RKO (cell line): Measurements from ENCODE around the gene PER3.

Source experiments
- DNase-seq: peaks from one replicate; pipeline ENCODE4 v3.0.0-alpha.2; 2016; ENCODE audit warnings: low spot score

The PER3 gene

DNA sequence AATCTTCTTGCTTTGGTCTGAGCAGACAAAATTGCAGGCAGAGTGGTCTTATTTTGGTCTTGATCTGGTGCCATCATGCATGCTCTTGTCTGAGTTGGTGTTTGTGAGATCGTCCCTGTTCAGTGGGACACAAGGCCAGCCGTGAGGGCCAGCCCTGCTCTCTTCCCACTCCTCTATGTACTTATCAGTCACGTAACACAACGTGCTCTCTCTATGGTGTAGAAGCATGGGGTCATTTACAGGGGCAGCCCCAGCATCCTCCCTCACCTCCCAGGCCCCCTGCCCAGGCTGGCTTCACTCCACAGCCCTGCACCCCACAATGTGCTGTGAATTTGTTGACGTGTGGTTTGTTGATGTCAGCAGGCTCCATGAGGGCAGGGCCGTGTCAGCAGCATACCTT is 87.0 kb downstream of the PER3 start:
- DNase-seq = no peak

DNA sequence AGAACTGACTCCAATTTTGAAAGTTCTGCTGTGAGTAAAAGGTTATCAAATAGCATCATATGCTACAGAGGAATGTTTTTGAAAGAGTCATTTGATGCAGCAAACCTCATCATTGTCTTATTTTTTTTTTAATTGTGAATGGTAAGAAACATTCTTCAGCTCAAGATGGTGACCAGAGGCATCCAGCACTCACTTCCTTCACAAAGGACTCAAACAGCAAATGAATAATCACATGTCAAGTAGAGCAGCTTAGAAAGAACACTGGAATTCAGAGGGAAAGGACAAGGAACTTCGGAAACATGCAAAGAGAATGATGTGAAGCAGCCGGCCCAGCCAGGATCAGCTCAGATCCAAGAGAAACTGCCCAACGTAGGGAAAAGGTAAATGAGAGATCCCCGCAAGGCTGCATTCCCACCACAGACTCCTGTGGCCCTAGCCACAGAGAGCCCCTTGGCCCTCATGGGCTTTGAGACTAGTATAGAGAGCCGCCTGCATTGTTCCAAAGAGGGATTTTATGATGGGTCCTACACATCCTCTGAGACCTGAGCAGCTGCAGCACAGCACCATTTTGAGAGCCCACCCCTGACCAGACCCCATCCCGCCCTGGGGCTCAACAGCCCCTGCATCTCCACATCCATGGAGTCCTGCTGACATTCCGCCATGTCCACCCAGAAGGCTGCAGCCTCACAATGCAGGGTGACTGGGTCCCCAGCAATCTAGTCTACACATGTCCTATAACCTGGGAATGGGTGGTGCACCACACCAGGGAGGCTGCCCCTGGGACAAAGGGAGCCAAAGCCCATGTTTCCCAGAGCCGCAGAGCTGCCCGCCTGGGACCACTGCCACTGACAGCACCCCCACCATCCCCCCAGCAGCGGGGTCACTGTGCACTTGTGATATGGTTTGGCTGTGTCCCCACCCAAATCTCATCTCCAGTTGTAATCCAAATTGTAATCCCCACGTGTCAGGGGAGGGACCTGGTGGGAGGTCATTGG is 90.0 kb downstream of the PER3 start:
- no peak for DNase-seq

DNA sequence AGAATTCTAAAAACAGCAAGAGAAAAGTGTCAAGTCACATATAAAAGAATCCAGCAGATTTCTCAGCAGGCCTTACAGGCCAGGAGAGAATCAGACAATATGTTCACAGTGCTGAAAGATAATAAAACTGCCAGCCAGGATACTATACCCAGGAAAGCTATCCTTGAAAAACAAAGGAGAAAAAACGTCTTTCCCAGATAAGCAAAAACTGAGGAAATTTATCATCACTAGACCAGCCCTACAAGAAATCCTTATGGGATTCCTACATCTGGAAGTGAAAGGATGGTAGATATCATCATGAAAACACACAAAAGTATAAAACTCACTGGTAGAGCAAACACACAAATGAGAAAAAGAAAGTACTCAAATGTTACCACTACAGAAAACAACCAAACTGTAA is 93.9 kb downstream of the PER3 start:
- DNase-seq = no peak

DNA sequence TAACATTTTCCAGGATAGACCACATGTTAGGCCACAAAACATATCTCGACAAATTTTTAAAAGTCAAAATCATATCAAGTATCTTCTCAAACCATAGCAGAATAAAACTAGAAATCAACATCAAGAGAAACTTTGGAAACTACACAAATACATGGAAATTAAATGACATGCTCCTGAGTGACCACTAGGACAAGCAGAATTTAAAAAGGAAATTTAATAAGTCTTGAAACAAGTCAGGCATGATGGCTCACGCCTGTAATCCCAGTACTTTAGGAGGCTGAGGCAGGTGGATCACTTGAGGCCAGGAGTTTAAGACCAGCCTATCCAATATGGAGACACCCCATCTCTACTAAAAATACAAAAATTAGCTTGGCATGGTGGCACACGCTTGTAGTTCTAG is 95.1 kb downstream of the PER3 start:
- no peak for DNase-seq

DNA sequence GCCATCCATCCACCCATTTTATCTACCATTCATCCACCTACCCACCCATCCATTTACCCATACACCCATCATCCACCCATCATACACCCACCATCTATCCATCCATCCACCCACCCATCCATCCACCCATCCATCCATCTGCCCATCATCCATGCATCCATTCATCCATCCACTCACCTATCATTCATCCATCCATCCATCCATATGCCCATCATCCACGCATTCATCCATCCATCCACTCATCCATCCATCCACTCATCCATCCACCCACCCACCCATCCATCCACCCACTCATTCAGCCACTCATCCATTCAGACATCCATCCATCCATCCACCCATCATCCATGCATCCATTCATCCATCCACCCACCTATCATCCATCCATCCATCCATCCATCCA is 100.7 kb downstream of the PER3 start:
- DNase-seq = no peak

DNA sequence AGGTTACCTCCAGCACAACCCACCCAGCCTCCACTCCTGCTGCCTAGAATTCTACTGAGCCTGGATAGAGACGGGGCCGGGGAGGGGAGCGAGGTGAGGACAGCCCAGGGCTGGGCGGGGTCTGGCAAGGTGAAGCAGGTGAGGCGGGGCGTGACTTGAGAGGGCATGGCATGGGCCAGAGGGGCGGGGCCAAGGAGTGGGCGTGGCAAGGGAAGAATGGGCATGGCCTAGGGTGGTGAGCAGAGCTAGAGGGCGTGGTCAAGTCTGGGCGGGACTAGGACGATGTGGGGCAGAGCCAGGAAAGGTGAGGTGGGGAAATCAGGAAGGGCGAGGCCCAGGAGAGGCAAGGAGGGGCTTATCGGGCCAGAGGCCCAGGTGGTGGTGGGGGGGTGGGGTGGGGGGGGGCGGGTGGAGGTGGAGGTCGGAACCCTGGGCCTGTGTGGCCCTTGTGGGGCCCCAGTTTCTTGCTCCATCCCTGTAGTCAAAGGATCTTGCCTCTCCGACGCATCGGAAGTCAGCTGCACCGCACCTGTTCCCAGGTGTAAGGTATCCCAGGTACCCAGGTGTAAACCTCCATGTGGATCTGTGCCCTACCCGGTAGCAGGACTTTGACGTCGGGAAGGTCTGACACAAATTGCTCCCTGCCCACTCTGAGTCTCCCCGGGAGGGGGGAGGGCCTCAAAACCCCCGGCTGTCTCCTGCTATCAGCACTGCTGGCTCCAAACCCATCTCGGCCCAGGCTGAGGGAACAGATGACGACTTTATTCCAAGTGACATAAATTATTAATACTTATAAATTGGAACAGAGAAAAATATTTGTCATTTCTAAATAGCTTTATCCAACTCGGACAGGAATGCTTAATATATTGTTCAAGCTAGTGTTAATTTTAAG is 101.7 kb downstream of the PER3 start:
- DNase-seq = no peak

DNA sequence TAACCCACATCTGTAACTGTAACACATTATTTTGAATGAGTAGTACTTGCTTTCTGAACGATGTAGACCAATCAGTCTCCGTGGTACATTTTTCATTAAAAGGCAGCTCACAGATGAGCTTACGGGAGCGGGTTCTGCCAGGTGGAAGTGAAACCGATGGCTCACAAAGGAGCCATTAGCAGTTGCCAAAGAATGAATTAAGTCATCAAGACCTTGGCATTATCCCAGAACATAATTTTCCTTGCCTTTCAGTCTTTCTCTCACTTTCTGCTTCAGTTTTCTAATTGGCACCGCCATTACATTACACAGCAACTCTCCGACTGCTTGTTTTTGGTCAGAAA is 102.3 kb downstream of the PER3 start:
- DNase-seq = peak; percentile 23

DNA sequence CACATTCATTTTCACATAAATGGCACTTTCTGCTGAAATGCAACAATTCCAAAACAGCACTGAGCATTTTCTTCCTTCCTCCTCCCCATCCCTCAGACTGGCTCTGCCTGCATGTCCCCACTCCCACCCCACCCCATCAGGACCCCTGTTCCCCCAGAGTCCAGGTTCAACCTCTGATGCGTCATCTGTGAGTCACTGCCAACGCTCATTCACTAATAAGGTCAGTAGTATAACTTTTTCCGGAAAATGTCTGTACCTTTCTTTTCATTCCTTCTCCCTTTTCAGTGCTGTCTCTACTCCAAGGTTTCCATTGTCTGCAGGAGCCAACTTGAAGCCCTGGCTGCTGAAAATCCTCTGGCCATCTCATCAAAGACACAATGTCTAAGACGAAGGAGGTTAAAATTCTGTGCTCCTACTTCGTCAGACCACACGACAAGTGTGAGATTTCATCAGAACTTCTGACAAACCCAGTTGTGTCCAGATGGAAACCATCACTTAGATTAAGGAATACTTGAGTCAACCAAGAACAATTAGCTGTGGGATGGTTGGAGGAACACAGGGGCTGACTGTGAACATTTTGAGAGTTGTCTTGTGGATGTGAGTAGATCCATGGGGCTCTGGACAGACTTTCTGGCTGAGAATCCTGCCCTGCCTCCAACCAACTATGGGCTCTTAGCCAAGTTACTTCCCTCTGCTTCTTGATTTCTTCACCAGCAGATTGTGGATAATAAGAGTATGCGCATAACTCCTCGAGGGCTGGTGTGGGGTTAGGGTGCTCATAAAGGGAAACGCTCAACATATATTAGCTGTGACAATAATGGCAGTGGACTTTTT is 104.4 kb downstream of the PER3 start:
- DNase-seq = no peak

DNA sequence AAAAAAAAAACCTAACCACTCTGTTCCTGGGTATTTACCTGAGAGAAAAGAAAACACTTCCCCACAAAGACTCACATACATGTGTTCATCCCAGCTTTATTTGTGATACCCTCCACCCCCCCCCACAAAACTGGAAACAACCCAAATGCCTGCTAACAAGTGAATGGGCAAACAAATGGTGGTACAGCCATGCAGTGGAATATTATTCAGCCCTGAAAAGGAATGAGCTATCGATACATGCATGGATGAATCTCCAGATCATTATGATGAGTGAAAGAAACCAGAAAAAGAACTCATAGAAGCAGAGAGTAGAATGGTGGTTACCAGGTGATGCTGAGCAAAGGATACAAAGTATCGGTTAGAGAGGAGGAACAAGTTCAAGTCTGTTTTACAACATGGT is 106.8 kb downstream of the PER3 start:
- no peak for DNase-seq

DNA sequence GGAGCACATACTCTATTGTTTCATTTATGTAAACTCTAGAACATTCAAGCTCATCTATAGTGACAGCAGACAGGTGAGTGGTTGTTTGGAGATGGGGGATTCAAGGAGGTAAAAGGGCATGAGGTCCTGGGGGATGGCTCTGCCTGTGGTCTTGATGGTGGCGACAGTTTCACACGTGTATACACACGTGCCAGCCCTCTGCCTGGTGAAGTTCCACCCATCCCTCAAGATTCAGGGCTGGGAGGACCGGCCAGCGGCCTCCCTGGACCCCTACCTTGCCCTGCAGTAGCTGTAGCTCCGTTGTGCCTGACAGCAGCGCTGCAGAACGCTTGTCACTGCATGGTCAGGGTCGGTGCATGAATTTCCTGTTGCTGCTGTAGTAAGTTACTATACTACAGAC is 107.7 kb downstream of the PER3 start:
- DNase-seq = no peak

DNA sequence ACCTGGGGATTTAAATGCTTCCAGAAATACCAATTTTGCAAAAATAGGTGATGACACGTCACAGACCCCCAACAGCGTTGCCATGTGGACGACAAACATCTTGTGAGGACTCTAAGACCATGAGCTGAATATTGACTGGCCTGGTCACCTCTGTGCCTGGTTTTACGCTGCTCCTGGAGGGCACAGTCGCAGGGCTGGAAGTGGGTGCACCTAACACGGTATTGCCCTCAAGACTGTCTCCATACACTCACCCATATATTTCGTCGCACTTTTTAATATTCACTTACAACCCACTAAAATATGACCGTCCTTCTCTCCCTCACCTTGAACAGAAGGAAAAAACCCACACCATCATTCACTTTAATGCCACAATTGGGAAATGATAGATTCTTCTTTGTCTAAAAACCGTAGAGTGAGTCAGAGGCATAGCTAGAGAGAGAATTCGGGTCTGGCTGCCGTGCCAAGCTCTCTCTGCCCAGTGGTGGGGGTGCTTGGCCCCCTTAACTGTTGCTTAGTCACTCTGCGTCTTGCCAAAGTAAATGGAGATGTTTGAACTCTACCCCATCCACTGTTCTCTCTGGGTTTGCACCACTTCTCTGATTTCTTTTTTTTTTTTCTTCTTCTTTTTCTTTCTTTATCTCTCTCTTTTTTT is 109.6 kb downstream of the PER3 start:
- DNase-seq = no peak
